H54 (cell line): ENCODE results near the gene CMC2.
A peak's percentile ranks its signal among the peaks of the same experiment; 100 is the strongest.

ENCODE experiments used
- DNase-seq: peaks from one replicate; pipeline ENCODE4 v3.0.0; 2011; ENCODE audit warnings: low spot score, mixed read lengths; ENCODE audit not compliant: insufficient read length
- FAIRE-seq: peaks from 3 replicates; lab custom pipeline; 2011; peaks lifted over from hg19 to GRCh38; lab: Jason Lieb, UNC
- POLR2A ChIP-seq: IDR thresholded peaks from 2 replicates; pipeline ENCODE4 v1.6.1; 2011; ENCODE audit warnings: low read depth, mild to moderate bottlenecking, low read length

The CMC2 gene

GRCh38 chr16:81006813-81007695 lies at the start of gene CMC2, which contains the start of gene CENPN:
CMC2 (minus strand) TSS chr16:81006885; CDS start chr16:80997394, 9,491 bp downstream.
CENPN (plus strand) TSS chr16:81007214; CDS start chr16:81011940, 4,726 bp downstream.
- TF ChIP-seq POLR2A: peak; percentile 68
- DNase-seq (peak; percentile 88), FAIRE-seq (peak; percentile 50)

- FAIRE-seq (no peak), DNase-seq (no peak)
- no peak for TF ChIP-seq POLR2A
Measured at GRCh38 chr16:81053761-81054160, 47.1 kb upstream of the CMC2 start.

GRCh38 chr16:81042821-81043220 lies 36.1 kb upstream of the CMC2 start:
- no peak for TF ChIP-seq POLR2A
- FAIRE-seq: no peak
- DNase-seq: no peak

GRCh38 chr16:81041696-81042095 lies 35.0 kb upstream of the CMC2 start:
- no peak for FAIRE-seq
- DNase-seq: no peak
- TF ChIP-seq POLR2A: no peak

GRCh38 chr16:81040842-81041241 lies 34.2 kb upstream of the CMC2 start:
- DNase-seq (no peak), FAIRE-seq (no peak)
- TF ChIP-seq POLR2A: no peak

GRCh38 chr16:81040131-81040530 lies 33.4 kb upstream of the CMC2 start:
- FAIRE-seq (no peak), DNase-seq (no peak)
- no peak for TF ChIP-seq POLR2A

GRCh38 chr16:81036751-81037350 lies 30.2 kb upstream of the CMC2 start:
- no peak for FAIRE-seq
- TF ChIP-seq POLR2A: no peak
- DNase-seq: no peak

GRCh38 chr16:81035975-81036750 lies 29.5 kb upstream of the CMC2 start:
- no peak for TF ChIP-seq POLR2A
- DNase-seq (peak; percentile 39), FAIRE-seq (no peak)

- TF ChIP-seq POLR2A: peak; percentile 84; the same call in 1 of the 2 replicates
- FAIRE-seq (no peak), DNase-seq (peak; percentile 93)
Measured at GRCh38 chr16:81035398-81035974, 28.8 kb upstream of the CMC2 start, which contains the start of gene ATMIN. ATMIN (plus strand) TSS chr16:81035842; CDS start chr16:81035871, 29 bp downstream.

- no peak for DNase-seq
- TF ChIP-seq POLR2A: no peak
- FAIRE-seq: no peak
Measured at GRCh38 chr16:81029930-81030604, 23.4 kb upstream of the CMC2 start.

GRCh38 chr16:81026429-81026828 lies 19.7 kb upstream of the CMC2 start:
- FAIRE-seq (no peak), DNase-seq (no peak)
- no peak for TF ChIP-seq POLR2A

- DNase-seq (no peak), FAIRE-seq (no peak)
- no peak for TF ChIP-seq POLR2A
Measured at GRCh38 chr16:81018496-81018895, 11.8 kb upstream of the CMC2 start.

GRCh38 chr16:81014672-81015071 lies 8.0 kb upstream of the CMC2 start:
- no peak for TF ChIP-seq POLR2A
- FAIRE-seq: no peak
- no peak for DNase-seq
